ENCODE measurements around the gene ISG20L2.
A peak's percentile ranks its signal among the peaks of the same experiment; 100 is the strongest.

The ISG20L2 gene

GRCh38 chr1:156684227-156684782 lies 44.3 kb downstream of the ISG20L2 start:
- no peak for DNase-seq

DNA sequence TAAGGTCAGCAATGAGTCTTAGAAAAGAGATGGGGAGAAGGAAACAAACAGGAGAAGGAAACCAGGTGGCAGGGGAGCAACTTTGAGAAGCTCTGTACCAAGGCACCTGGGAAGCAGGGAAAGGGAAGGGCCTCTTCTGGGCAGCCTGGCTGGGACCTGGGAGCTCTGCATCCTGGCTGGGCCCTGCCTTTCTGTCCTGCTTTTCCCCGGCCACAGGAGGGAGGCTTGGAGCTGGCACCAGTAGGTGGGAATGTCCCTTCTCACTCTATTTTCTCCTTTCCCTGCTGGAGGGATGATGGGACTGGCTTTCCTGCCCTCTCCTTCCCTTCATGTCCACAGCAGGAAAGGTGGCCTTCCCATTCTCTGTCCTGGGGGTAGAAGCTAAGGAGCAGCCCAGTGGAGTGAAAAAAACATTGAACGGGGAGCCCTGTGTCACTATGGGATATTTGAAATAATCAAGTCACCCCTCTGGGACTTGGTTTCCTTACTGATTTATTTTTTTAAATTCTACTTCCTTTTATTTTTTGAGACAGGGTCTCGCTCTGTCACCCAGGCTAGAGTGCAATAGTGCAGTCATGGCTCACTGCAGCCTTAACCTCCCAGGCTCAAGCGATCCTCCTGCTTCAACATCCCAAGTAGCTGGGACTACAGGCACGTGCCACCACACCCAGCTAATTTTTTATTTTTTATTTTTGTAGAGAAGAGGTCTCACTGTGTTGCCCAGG lies 46.2 kb downstream of the ISG20L2 start:
- no peak for DNase-seq

GRCh38 chr1:156681196-156681960 lies 47.2 kb downstream of the ISG20L2 start:
- DNase-seq, result no peak

DNA sequence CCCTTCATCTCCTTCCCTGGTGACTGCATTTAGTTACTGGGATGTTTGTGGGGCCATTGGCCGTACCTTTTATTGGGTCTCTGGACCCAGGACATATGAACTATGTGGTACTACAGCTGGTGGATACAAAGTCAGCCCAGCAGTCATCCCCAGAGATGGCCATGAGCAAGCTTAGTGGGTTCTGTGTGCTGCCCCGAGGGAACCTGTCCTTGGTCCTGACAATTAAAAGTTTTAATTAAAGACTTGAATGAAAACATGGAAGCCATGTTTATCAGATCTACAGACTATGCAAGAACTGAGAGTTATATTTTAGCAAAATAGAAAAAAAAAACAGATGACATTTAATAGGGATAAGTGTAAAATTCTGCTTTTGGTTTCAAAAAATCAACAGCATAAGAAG lies 48.5 kb downstream of the ISG20L2 start:
- DNase-seq, result no peak

GRCh38 chr1:156677616-156678596 lies 50.7 kb downstream of the ISG20L2 start:
- peak; percentile 64 to 82 (median 77) for DNase-seq

DNA sequence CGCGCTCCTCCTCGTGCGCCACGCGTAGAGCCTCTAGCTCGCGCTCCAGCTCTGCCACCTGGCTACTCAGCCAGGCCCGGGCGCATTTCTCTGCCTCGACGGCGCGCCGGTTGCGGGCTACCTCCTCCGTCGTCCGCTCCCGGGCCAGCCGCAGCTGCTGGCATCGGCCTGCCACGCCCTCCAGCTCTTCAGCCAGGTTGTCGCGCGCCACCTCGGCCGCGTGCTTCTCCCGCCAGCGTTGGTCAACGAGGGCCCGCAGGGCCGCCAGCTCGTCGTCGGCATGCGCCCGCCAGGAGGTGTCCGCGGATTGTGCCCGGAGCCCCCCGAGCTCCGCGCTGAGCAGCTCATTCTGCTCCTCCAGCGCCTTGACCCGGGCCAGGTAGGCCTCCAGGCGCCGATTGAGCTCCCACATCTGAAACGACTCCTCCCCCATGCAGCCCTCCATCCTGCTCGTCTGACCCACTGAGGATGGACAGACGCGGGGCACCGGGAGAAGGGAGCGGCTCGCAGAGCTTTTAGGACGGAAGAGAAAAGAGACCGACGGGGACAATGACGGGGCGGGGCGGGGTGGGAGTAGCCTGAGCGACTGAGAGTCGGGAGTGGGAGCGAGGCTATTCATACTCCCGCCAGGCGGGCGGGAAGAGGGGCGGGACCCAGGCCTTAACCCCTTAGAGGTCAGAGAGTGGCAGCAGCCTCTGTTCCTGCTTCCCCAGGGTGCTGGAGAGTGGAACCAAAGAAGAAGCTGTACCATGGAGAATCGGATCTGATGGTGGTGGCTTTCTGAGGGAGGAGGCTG lies 51.5 kb downstream of the ISG20L2 start, which contains the start of gene NES:
Gene NES (minus strand): TSS at position 588 of the 796 bp plus-strand sequence. CDS start 143 bp downstream, at position 445.
- DNase-seq, result peak; percentile 65 to 81 (median 76)

- no peak for DNase-seq
Observed at GRCh38 chr1:156676114-156676819, 52.3 kb downstream of the ISG20L2 start.

- DNase-seq, result peak in 2 of 3 experiments; percentile 28 to 55
Observed at GRCh38 chr1:156675210-156676113, 53.1 kb downstream of the ISG20L2 start.

DNA sequence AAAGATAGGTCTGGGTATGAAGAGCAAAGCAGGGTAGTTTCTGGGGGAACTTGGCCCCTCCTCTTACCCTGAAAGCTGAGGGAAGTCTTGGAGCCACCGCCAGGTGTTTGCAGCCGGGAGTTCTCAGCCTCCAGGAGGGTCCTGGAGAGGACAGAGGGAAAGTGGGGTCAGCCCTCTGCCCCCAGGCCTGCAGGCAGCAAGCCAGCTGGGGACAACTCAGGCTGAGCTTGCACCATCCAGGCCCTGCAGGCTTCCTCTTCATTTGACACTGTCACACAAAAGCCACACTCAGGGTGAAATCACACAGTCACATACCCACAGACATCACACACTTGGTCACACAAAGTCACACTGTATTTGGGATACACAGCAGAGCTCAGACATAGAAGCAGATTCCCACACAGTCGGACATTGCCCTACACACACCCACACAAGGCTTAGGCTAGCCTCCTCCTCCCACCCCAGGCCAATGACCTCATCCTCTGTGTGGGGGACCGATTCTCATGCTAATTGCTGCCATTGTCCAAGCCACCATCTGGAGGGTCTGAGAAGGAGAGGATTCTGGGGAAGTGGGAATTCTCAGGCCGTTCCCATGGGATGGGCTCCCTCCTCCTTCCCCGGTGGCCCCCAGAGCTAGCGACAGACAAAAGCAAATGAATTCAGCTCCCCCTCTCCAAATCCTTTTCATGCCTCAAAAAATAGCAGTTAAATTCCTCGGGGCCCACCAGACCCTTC lies 55.0 kb downstream of the ISG20L2 start:
- no peak for DNase-seq
